Measurements from ENCODE around the gene DENND4A.
A peak's percentile ranks its signal among the peaks of the same experiment; 100 is the strongest.

DENND4A gene

DNA sequence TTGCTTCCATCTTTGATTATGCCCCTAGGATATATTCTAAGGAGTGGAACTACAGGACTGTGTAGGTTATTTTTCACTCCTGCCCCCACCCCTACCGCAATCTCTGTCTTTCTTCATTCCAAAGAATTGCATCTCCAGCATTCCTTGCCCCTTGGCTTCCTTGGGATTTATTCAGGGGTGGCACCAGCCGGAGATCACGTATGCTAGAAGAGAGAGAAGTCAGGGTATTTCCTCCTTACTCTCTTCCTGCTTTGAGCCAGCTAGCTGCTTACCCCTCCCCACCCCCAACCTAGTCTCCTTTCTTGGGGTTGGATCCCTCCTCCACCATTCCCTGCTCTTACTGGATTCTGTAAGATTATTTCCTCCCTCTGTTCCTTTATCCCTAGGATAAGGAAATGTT lies 35.0 kb upstream of the DENND4A start:
- no peak overlapping the region for H3K4me3 ChIP-seq (ENCODE audit: low read depth, low read length)
- TF ChIP-seq, protein P1, sequence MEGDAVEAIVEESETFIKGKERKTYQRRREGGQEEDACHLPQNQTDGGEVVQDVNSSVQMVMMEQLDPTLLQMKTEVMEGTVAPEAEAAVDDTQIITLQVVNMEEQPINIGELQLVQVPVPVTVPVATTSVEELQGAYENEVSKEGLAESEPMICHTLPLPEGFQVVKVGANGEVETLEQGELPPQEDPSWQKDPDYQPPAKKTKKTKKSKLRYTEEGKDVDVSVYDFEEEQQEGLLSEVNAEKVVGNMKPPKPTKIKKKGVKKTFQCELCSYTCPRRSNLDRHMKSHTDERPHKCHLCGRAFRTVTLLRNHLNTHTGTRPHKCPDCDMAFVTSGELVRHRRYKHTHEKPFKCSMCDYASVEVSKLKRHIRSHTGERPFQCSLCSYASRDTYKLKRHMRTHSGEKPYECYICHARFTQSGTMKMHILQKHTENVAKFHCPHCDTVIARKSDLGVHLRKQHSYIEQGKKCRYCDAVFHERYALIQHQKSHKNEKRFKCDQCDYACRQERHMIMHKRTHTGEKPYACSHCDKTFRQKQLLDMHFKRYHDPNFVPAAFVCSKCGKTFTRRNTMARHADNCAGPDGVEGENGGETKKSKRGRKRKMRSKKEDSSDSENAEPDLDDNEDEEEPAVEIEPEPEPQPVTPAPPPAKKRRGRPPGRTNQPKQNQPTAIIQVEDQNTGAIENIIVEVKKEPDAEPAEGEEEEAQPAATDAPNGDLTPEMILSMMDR (IDR thresholded peaks at IDR 0.05; ENCODE audit: borderline replicate concordance, insufficient read depth, low read depth, low read length) = no peak

DNA sequence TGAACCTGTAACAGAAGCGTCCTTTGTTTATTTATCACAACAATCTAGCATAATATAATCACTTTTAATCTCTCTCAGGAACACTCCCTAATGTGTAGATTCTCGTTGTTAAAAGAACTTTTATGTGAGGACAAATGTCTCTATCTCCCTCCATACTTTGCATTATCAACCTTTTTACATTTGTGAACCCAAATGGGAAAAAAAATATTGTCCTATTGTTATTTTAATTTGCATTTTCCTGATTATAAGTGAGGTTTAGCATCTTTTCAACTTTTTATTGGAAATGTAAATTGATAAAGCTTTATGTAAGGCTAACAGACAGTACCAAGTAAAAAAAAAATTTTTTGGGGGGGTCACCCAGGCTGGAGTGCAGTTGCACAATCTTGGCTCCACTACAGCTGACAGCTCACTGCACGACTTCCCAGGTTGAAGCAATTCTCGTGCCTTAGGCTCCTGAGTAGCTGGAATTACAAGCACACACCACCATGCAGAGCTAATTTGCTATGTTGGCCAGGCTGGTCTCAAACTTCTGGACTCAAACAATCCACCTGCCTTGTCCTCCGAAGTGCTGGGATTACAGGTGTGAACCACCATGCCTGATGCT lies 33.0 kb upstream of the DENND4A start:
- TF ChIP-seq, protein P1 (IDR thresholded peaks at IDR 0.05; ENCODE audit: borderline replicate concordance, insufficient read depth, low read depth, low read length) = no peak
- no peak overlapping the region for H3K4me3 ChIP-seq (ENCODE audit: low read depth, low read length)

DNA sequence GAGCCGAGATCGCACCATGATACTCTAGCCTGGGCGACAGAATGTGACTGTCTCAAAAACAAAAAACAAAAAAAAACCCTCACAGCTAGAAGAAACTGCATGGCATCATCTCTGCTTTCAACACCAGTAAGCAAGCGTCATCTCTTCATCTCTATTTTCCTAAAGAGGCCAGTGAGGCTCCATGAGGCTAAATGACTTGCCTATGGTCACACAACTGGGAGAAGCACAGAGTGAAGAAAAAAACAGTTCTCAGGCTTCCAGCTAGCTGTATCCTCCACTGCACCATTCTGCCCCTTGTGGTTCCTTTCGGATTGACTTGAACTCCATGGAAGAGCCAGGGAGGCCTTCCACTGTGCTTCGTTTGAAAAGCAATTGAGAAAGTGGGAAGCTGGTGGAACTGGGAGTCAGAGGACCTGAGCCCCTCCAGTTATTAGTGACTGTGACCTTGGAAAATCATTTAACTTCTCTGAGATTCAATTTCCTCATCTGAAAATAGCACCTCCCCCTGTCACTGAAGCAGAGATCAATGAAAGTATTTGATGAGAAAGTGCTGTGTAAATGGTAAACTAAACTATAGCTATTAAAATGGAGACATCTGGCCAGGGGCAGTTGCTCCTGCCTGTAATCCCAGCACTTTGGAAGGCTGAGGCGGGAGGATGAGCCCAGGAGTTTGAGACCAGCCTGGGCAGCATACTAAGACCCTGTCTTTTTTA lies 32.1 kb upstream of the DENND4A start:
- H3K4me3 ChIP-seq (ENCODE audit: low read depth, low read length) = no peak overlapping the region
- TF ChIP-seq, protein P1 (IDR thresholded peaks at IDR 0.05; ENCODE audit: borderline replicate concordance, insufficient read depth, low read depth, low read length) = peak; percentile 67; the same call in 1 of the 2 replicates

DNA sequence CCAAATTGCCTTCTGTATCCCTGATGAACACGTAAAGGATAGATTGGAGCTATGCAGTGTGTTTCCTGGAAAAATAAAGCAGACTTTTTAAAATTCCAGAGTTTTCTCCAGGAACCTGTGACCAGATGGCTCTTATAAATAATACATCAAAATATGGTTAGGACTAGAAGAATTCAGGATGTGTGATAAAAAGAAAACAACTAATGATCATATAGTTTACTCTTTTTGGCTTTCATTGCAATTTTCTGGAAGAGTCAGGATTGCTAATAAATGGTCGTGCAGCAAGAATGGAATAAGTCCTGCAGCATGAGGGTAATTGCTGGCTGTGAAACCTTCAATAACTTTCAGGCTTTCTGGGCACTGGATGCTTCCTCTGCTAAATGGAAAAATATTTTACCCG lies 30.2 kb upstream of the DENND4A start:
- TF ChIP-seq, protein P1 (IDR thresholded peaks at IDR 0.05; ENCODE audit: borderline replicate concordance, insufficient read depth, low read depth, low read length) = no peak
- no peak overlapping the region for H3K4me3 ChIP-seq (ENCODE audit: low read depth, low read length)

DNA sequence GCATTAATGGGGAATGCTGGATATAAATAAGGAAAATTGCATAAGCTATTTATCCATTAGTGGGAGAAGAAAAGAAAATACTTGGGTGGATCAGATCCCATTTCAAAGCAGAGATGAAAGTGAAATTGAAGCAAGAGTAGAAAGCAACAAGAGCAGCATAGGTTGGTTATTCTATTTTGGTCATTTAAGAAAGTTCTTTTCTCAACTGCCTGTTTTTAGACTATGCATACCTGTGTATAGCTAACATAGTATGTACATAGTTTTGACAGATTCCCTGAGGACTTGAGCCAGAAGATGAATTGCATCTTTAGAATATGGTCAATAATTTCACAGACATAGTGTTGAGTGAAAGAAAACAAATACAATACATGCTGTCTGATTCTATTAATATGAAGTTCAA lies 29.0 kb upstream of the DENND4A start:
- no peak overlapping the region for H3K4me3 ChIP-seq (ENCODE audit: low read depth, low read length)
- TF ChIP-seq, protein P1 (IDR thresholded peaks at IDR 0.05; ENCODE audit: borderline replicate concordance, insufficient read depth, low read depth, low read length) = no peak

DNA sequence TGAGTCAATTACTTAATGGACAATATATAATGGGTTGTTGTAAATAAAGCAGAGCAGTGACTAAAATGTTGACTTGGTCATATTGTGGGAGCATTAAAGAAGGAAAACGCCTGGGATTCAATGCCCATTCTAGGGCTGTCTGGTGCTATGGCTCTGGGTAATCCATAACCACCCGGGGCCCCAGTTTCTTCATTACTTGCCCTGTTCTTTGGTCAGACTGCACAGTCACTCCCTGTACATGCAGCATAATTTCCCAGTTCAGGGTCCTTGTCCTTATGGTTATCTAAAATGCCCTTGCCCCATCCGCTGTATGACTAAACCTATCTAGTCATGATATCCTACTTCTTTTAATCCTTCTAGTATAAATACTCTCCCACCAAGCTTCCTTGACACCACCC lies 27.5 kb upstream of the DENND4A start:
- H3K4me3 ChIP-seq (ENCODE audit: low read depth, low read length) = no peak overlapping the region
- TF ChIP-seq, protein P1 (IDR thresholded peaks at IDR 0.05; ENCODE audit: borderline replicate concordance, insufficient read depth, low read depth, low read length) = no peak
